T-cell (primary cell): ENCODE results near the gene KBTBD3. TPM values are rescaled to one million over a fixed set of nuclear protein-coding genes. Genes with fewer than 3 reads are reported as not detected.
"Not testable (repeated sequence)": the region's sequence is repeated elsewhere in the genome, so short reads cannot be mapped to it uniquely, and the experiment has no call there.

Experiments
- ATAC-seq, 4 experiments: fragments of 200-7000 bp in 3 of 4; fragments of 150-1000 bp in 1 of 4; cut with Tn5 transposase; replicated peaks in 1 of 4; 1 replicate in 3 of 4; 2 replicates in 1 of 4; pipeline ENCODE4 v1.10.0; 2021; ENCODE audit warnings: moderate library complexity in 3 of 4, mild to moderate bottlenecking in 2 of 4, moderate number of reproducible peaks in 1 of 4
- CTCF ChIA-PET, 2 donors: fragments of 300-600 bp; sonication (Branson Sonifier 250); formaldehyde crosslinking; loops; one replicate each; lab custom pipeline; 2022; ENCODE audit warnings: antibody characterized with exemption in 2 of 2; lab: Charles Lee
- POLR2A ChIA-PET, 2 donors: fragments of 300-600 bp; sonication (Branson Sonifier 250); formaldehyde crosslinking; loops; one replicate each; lab custom pipeline; 2022; ENCODE audit warnings: antibody characterized with exemption in 2 of 2; lab: Charles Lee
- DNase-seq, 35 experiments: peaks; one replicate each; pipeline versions ENCODE4 v3.0.0 to v3.0.0-alpha.2; 2013 to 2023
- H3K27ac ChIP-seq: one replicate; pipeline ENCODE4 v1.5.1; 2013; ENCODE audit warnings: low read length
- H3K27me3 ChIP-seq, 2 experiments: replicated peaks in 1 of 2; 1 replicate in 1 of 2; 2 replicates in 1 of 2; pipeline versions ENCODE4 v1.6.1 to v1.7.0; 2013; ENCODE audit warnings: low read length in 1 of 2, mixed read lengths in 1 of 2; ENCODE audit not compliant: control insufficient read depth in 2 of 2, insufficient read depth in 2 of 2; ENCODE audit errors: extremely low read depth in 1 of 2
- H3K36me3 ChIP-seq, 2 donors: 1 replicate in 1 of 2; 2 replicates in 1 of 2; pipeline versions ENCODE4 v1.6.1 to v1.7.0; 2013; ENCODE audit warnings: low read length in 1 of 2; ENCODE audit not compliant: control insufficient read depth in 2 of 2, insufficient read depth in 1 of 2; ENCODE audit errors: extremely low read depth in 1 of 2
- H3K4me1 ChIP-seq, 2 experiments: 1 replicate in 1 of 2; 2 replicates in 1 of 2; pipeline versions ENCODE4 v1.6.1 to v1.7.0; 2013; ENCODE audit warnings: low read length in 2 of 2, mixed read lengths in 1 of 2; ENCODE audit not compliant: insufficient read depth in 2 of 2, control insufficient read depth in 1 of 2; ENCODE audit errors: extremely low read depth in 1 of 2
- H3K4me3 ChIP-seq, 2 donors: 1 replicate in 1 of 2; 2 replicates in 1 of 2; pipeline versions ENCODE4 v1.5.1 to v1.7.0; 2013; ENCODE audit warnings: mild to moderate bottlenecking in 2 of 2, low read length in 1 of 2, moderate library complexity in 1 of 2; ENCODE audit not compliant: control insufficient read depth in 1 of 2; ENCODE audit errors: extremely low read depth in 1 of 2
- H3K9me3 ChIP-seq: 2 replicates; pipeline ENCODE4 v1.7.0; 2013
- H3K27ac Mint-ChIP-seq, 2 donors: one replicate each; pipeline ENCODE4 v1.8.0; 2020 to 2021; ENCODE audit warnings: mild to moderate bottlenecking in 2 of 2, mixed read lengths in 2 of 2
- H3K27me3 Mint-ChIP-seq, 2 donors: one replicate each; pipeline ENCODE4 v1.8.0; 2021 to 2022; ENCODE audit warnings: mixed read lengths in 2 of 2
- H3K36me3 Mint-ChIP-seq: one replicate; pipeline ENCODE4 v1.8.0; 2021; ENCODE audit warnings: mixed read lengths
- H3K4me1 Mint-ChIP-seq, 3 donors: one replicate each; pipeline ENCODE4 v1.8.0; 2020 to 2022; ENCODE audit warnings: mixed read lengths in 3 of 3, mild to moderate bottlenecking in 1 of 3
- H3K4me3 Mint-ChIP-seq, 3 donors: one replicate each; pipeline ENCODE4 v1.8.0; 2020 to 2022; ENCODE audit warnings: mild to moderate bottlenecking in 3 of 3, mixed read lengths in 3 of 3, moderate library complexity in 3 of 3
- H3K9me3 Mint-ChIP-seq, 3 donors: one replicate each; pipeline ENCODE4 v1.8.0; 2020 to 2022; ENCODE audit warnings: mixed read lengths in 3 of 3
- WGBS: methylation state at CpG from one replicate; pipeline ENCODE4 v1.1.5; 2013; ENCODE audit warnings: missing lambda C conversion rate; ENCODE audit not compliant: insufficient coverage; 5-methylcytosine and 5-hydroxymethylcytosine counted together
- total RNA-seq, 35 experiments: library from RNA in 6 of 35; stranded (reverse) in 6 of 35; fragments of 120-200 nt in 1 of 35; gene quantifications; one replicate each; pipeline versions ENCODE4 v1.2.1 to v1.2.4 and lab custom pipeline; 2013 to 2026

Gene KBTBD3
- total RNA-seq, 5 donors from 2014 or later (not counting 1 experiment from before 2014, with no cell fraction given) = 4.3 to 16.5 (median 11.5) TPM

DNA sequence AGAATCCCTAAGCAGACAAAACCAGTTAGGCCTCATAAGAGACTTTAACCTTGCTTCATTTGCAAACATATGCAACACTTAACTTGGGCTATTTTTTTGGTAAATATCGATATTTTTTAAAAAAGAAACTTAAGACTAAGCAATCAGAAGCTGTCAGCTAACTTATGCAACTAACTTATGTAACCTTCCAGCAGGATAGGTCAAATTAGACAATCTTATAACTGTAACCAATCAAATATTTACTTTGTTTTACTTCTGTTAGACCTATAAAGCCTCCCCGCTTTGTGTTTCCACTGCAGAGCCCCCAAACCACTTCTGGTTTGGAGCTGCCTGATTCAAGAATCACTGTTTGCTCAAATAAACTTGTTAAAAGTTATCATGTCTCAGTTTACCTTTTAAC, 63.1 kb downstream of the KBTBD3 start:
- H3K4me3 ChIP-seq = no peak overlapping the region
- H3K27me3 Mint-ChIP-seq = no peaks in the 10 kb centered on the region
- H3K27ac ChIP-seq = no peak overlapping the region
- no peak for DNase-seq
- 100% methylated on average over 1 of the region's 2 CpGs for WGBS
- H3K9me3 Mint-ChIP-seq = no peaks in the 10 kb centered on the region
- ATAC-seq = no peak
- peaks cover 55 to 68% (median 62%) of the 10 kb centered on the region in 3 donors for H3K4me1 Mint-ChIP-seq
- H3K9me3 ChIP-seq = no peaks in the 10 kb centered on the region
- no peaks in the 10 kb centered on the region for H3K27me3 ChIP-seq
- ChIA-PET POLR2A (no interaction called here), CTCF (no interaction called here)
- peaks cover 0 to 16% of the 10 kb centered on the region in 2 donors for H3K36me3 ChIP-seq
- H3K4me1 ChIP-seq = peaks cover 0 to 3% of the 10 kb centered on the region in 2 experiments
- H3K27ac Mint-ChIP-seq = no peak overlapping the region
- H3K4me3 Mint-ChIP-seq = no peak overlapping the region
- peaks cover 46% of the 10 kb centered on the region for H3K36me3 Mint-ChIP-seq

DNA sequence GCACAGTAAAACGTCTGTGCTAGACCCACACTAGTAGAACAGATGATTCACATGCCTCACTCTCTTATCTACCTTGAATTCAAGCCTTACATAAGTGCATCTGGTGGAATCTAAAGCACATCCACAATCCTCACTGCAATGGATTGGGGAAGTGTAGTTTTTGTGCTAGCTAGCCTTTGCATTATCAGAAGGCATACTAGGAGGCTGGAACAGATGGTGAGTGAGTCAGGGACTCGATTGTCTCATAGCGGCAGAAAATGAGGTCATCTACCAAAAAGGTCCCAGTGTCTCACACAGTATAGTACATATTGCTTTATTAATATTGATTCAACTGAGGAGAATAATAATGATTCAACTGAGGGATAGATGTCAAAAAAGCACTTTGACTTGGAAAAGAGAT, 64.4 kb downstream of the KBTBD3 start:
- Histone ChIP-seq H3K4me1 (no peaks in the 10 kb centered on the region), H3K27me3 (no peaks in the 10 kb centered on the region), H3K4me3 (no peak overlapping the region), H3K36me3 (peaks cover 0 to 27% of the 10 kb centered on the region in 2 donors), H3K9me3 (no peaks in the 10 kb centered on the region), H3K27ac (no peak overlapping the region)
- Mint-ChIP-seq H3K27me3 (no peaks in the 10 kb centered on the region), H3K4me3 (no peak overlapping the region), H3K4me1 (peaks cover 56 to 63% (median 60%) of the 10 kb centered on the region in 3 donors), H3K9me3 (no peaks in the 10 kb centered on the region), H3K27ac (no peak overlapping the region), H3K36me3 (peaks cover 51% of the 10 kb centered on the region)
- WGBS = 80% methylated on average over 1 of the region's 3 CpGs
- no peak for ATAC-seq
- DNase-seq = no peak
- POLR2A ChIA-PET = no interaction called here
- CTCF ChIA-PET = no interaction called here

GRCh38 chr11:106011481-106011880, 65.7 kb downstream of the KBTBD3 start:
- peaks cover 52 to 58% (median 56%) of the 10 kb centered on the region in 3 donors for H3K4me1 Mint-ChIP-seq
- CTCF ChIA-PET = no interaction called here

DNA sequence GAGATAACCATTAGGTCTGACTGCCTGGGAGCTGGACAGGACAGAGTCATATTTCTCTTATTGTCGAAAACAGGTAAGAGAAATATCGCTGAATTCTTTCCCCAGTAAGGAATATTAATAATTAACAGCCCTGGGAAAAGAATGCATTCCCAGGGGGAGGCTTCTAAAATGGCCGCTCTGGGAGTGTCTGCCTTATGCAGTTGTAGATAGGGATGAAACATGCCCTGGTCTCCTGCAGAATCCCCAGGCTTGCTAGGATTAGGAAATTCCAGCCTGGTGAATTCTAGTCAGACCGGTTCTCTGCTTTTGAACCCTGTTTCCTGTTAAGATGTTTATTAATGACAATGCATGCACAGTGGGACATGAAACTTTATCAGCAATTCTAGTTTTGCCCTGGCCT, 74.1 kb downstream of the KBTBD3 start:
- H3K27me3 Mint-ChIP-seq, ATAC-seq, H3K27ac Mint-ChIP-seq, POLR2A ChIA-PET, CTCF ChIA-PET, H3K4me3 ChIP-seq, H3K4me1 ChIP-seq, H3K4me3 Mint-ChIP-seq, H3K27ac ChIP-seq, DNase-seq, H3K27me3 ChIP-seq, H3K9me3 ChIP-seq: not testable (repeated sequence)
- H3K36me3 Mint-ChIP-seq = peaks cover 82% of the 10 kb centered on the region
- peaks cover 0 to 19% of the 10 kb centered on the region in 2 donors for H3K36me3 ChIP-seq
- H3K4me1 Mint-ChIP-seq = peaks cover 10 to 18% (median 12%) of the 10 kb centered on the region in 3 donors
- WGBS = no CpG with 5 or more reads among the region's 4 CpGs
- H3K9me3 Mint-ChIP-seq = peaks cover 15 to 26% (median 25%) of the 10 kb centered on the region in 3 donors

More at GRCh38 chr11:106011481-106011880, 65.7 kb downstream of the KBTBD3 start:
- Mint-ChIP-seq H3K27ac (no peak overlapping the region), H3K9me3 (no peaks in the 10 kb centered on the region), H3K36me3 (peaks cover 61% of the 10 kb centered on the region), H3K27me3 (no peaks in the 10 kb centered on the region), H3K4me3 (no peak overlapping the region)
- no peaks in the 10 kb centered on the region for H3K4me1 ChIP-seq
- no peak for ATAC-seq
- POLR2A ChIA-PET = no interaction called here
- 100% methylated on average over 1 of the region's 2 CpGs for WGBS
- no peak overlapping the region for H3K27ac ChIP-seq
- no peak overlapping the region for H3K4me3 ChIP-seq
- H3K36me3 ChIP-seq = peaks cover 0 to 34% of the 10 kb centered on the region in 2 donors
- no peaks in the 10 kb centered on the region for H3K9me3 ChIP-seq
- H3K27me3 ChIP-seq = no peaks in the 10 kb centered on the region
- DNase-seq = no peak

GRCh38 chr11:106001304-106002012, 75.7 kb downstream of the KBTBD3 start:
- Mint-ChIP-seq H3K27ac (no peak overlapping the region), H3K27me3 (no peaks in the 10 kb centered on the region), H3K4me3 (no peak overlapping the region), H3K9me3 (peaks cover 15 to 26% (median 25%) of the 10 kb centered on the region in 3 donors), H3K4me1 (peaks cover 7 to 14% (median 8%) of the 10 kb centered on the region in 3 donors), H3K36me3 (peaks cover 80% of the 10 kb centered on the region)
- ChIA-PET POLR2A (no interaction called here), CTCF (no interaction called here)
- H3K4me1 ChIP-seq = no peaks in the 10 kb centered on the region
- no peaks in the 10 kb centered on the region for H3K27me3 ChIP-seq
- H3K9me3 ChIP-seq = no peaks in the 10 kb centered on the region
- 92% methylated on average over 2 of the region's 4 CpGs for WGBS
- H3K27ac ChIP-seq = no peak overlapping the region
- H3K4me3 ChIP-seq = no peak overlapping the region
- ATAC-seq (no peak), DNase-seq (no peak)
- peaks cover 0 to 8% of the 10 kb centered on the region in 2 donors for H3K36me3 ChIP-seq

Other genes with a start within 250 kb of the KBTBD3 start
- 10 to 100 TPM in 3 of 5 donors, 1 to 10 TPM in 2; 7.9 to 20.2 (median 13.3) TPM for gene MSANTD4, start 55.1 kb downstream of the KBTBD3 start, total RNA-seq
- gene AASDHPPT, start 315 bp upstream of the KBTBD3 start, total RNA-seq = 10 to 100 TPM; 17.8 to 33.0 (median 31.1) TPM